Gastroesophageal sphincter (tissue), 3 donors: ENCODE measurements around the gene SMIM29.

Source experiments
- CTCF ChIP-seq, 4 experiments: fragments of 200-600 bp in 2 of 4; fragments of 450-650 bp in 2 of 4; sonication (generic) in 1 of 4; IDR thresholded peaks; one replicate each; pipeline ENCODE4 v1.5.1; 2017 to 2019; ENCODE audit warnings: antibody characterized with exemption in 4 of 4, mild to moderate bottlenecking in 2 of 4, moderate library complexity in 2 of 4
- POLR2A ChIP-seq, 2 donors: fragments of 450-650 bp; IDR thresholded peaks; one replicate each; pipeline ENCODE4 v1.6.1; 2017; ENCODE audit warnings: antibody characterized with exemption in 2 of 2, mild to moderate bottlenecking in 2 of 2, moderate library complexity in 1 of 2

DNA sequence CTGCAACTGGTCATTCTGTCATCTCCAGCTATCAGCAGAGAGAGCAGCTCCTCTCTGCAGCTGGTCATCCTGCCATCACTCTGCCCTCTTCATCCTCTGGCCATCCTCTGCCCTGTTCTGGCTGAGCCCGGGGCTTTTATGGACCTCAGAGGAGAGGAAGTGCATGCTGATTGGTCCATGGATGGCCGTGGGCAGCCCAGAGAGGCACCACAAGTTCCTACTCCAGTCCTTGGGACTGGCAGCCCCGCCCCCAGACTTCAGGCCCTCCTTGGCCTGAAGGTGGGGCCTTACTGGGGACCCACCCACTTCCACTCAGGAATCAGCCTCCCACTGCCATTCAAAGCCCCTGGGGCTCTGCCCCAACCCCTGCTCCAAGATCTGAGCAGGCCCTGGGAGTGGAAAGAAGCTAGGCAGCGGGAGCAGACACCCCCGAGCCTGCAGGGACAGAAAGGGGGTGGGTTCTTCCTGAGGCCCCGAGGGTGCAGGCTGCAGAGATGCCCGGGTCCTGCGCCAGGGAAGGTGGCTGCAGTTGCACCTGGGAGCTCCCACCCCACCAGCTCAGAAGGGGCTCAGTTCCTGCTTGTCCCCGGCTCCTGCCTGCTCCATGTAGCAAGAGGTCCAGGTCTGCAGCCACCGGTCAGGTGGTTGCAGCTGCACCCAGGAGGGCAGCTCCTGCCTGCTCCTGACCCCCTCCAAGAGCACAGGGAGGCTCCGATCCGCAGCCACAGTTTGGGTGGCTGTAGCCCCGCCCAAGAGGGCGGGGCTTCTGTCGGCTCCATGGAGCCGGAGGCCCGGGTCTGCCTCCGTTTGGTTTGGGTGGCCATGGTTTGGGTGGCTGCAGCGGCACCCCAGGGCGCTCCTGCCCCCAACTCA is 46.2 kb downstream of the SMIM29 start:
- no peak for TF ChIP-seq POLR2A (IDR thresholded peaks at IDR 0.05)
- TF ChIP-seq CTCF (IDR thresholded peaks at IDR 0.05) = no peak
